A673 (cell line): ENCODE results near the gene SLC9A8.

Experiments used
- EZH2 ChIP-seq: fragments of 200-600 bp; sonication (generic); IDR thresholded peaks from 2 replicates; pipeline ENCODE4 v1.6.1; 2017; ENCODE audit warnings: borderline replicate concordance, low read depth, mild to moderate bottlenecking, mixed read lengths, antibody characterized with exemption, low read length; ENCODE audit not compliant: poor library complexity, severe bottlenecking
- TF ChIP-seq, protein P1 (sequence below): fragments of 300-800, 200-600 bp; sonication (generic); conservative IDR thresholded peaks from 2 replicates; pipeline ENCODE4 v1.5.1; 2017; ENCODE audit warnings: low read depth, mild to moderate bottlenecking, antibody characterized with exemption, low read length, moderate library complexity, mixed read lengths

DNA sequence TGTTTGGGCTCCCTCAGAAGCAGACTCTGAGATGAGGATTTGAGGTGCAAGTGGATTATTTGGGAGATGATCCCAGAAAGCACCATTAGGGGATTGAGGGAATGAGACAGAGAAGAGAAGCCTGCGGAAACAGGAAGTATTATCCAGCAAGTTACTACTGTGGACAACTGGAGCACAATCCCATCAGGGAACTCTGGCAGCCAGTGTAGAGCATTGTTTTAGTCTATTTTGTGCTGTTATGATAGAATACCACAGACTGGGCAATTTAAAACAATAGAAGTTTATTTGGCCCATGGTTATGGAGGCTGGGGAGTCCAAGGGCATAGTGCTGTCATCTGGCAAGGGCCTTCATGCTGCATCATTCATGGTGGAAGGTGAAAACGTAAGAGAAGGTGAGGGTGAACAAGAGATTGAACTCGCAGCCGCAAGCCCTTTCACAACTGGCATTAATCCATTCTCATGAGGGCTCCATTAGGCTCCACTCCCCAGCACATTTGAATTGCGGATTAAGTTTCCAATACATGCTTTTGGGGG lies 43.5 kb upstream of the SLC9A8 start:
- TF ChIP-seq, protein P1, sequence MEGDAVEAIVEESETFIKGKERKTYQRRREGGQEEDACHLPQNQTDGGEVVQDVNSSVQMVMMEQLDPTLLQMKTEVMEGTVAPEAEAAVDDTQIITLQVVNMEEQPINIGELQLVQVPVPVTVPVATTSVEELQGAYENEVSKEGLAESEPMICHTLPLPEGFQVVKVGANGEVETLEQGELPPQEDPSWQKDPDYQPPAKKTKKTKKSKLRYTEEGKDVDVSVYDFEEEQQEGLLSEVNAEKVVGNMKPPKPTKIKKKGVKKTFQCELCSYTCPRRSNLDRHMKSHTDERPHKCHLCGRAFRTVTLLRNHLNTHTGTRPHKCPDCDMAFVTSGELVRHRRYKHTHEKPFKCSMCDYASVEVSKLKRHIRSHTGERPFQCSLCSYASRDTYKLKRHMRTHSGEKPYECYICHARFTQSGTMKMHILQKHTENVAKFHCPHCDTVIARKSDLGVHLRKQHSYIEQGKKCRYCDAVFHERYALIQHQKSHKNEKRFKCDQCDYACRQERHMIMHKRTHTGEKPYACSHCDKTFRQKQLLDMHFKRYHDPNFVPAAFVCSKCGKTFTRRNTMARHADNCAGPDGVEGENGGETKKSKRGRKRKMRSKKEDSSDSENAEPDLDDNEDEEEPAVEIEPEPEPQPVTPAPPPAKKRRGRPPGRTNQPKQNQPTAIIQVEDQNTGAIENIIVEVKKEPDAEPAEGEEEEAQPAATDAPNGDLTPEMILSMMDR: no peak
- TF ChIP-seq EZH2: no peak
